HG03064 (cell line): ENCODE measurements around the gene ATG13.
"Not testable (repeated sequence)": the region's sequence is repeated elsewhere in the genome, so short reads cannot be mapped to it uniquely, and the experiment has no call there.

Experiments
- ATAC-seq: cut with Tn5 transposase; IDR thresholded peaks from one replicate; pipeline ENCODE4 v1.9.1; 2021; ENCODE audit warnings: low read depth; ENCODE audit not compliant: unreplicated experiment

Gene ATG13

GRCh38 chr11:46694072-46694471 lies 76.7 kb downstream of the ATG13 start:
- ATAC-seq: no peak

GRCh38 chr11:46694607-46695006 lies 77.3 kb downstream of the ATG13 start:
- no peak for ATAC-seq

- no peak for ATAC-seq
These were observed 78.2 kb downstream of the ATG13 start for GRCh38 chr11:46695345-46696211.

GRCh38 chr11:46696212-46696558 lies 78.8 kb downstream of the ATG13 start:
- no peak for ATAC-seq

GRCh38 chr11:46697303-46697702 lies 80.0 kb downstream of the ATG13 start:
- no peak for ATAC-seq

- ATAC-seq: no peak
These were observed 80.4 kb downstream of the ATG13 start for GRCh38 chr11:46697723-46698122.

- ATAC-seq: no peak
These were observed 81.2 kb downstream of the ATG13 start for GRCh38 chr11:46698597-46698996.

GRCh38 chr11:46700241-46701077 lies 83.1 kb downstream of the ATG13 start, which contains the start of the genes ARHGAP1 and ZNF408:
TSS of gene ARHGAP1 (minus strand) at chr11:46700619. CDS start at chr11:46696107, 4,512 bp downstream.
TSS of gene ZNF408 (plus strand) at chr11:46701031. CDS start at chr11:46701048, 17 bp downstream.
- peak; percentile 89 for ATAC-seq

GRCh38 chr11:46701078-46701654 lies 83.8 kb downstream of the ATG13 start:
- no peak for ATAC-seq

- no peak for ATAC-seq
These were observed 87.8 kb downstream of the ATG13 start for GRCh38 chr11:46705070-46705688.

- no peak for ATAC-seq
These were observed 89.5 kb downstream of the ATG13 start for GRCh38 chr11:46706886-46707285.

GRCh38 chr11:46709351-46709750 lies 92.0 kb downstream of the ATG13 start:
- ATAC-seq: not testable (repeated sequence)

GRCh38 chr11:46710821-46711269 lies 93.5 kb downstream of the ATG13 start:
- ATAC-seq: no peak

GRCh38 chr11:46711303-46711702 lies 94.0 kb downstream of the ATG13 start:
- no peak for ATAC-seq

- ATAC-seq: no peak
These were observed 95.7 kb downstream of the ATG13 start for GRCh38 chr11:46712874-46713576.

- ATAC-seq: not testable (repeated sequence)
These were observed 100.4 kb downstream of the ATG13 start for GRCh38 chr11:46717825-46718154.

- ATAC-seq: no peak
These were observed 101.0 kb downstream of the ATG13 start for GRCh38 chr11:46718155-46719019.

GRCh38 chr11:46719048-46719542 lies 101.7 kb downstream of the ATG13 start, which contains the start of gene F2:
TSS of gene F2 (plus strand) at chr11:46719213. CDS start at chr11:46719236, 23 bp downstream.
- ATAC-seq: no peak
